SK-N-SH treated with all-trans-retinoic acid at 6 μM for 48 hours (cell line): Measurements from ENCODE around the gene POLR2A.

Experiments used
- ATAC-seq: fragments of 200-7000 bp; cut with Tn5 transposase; 3 replicates; pipeline ENCODE4 v1.9.1; 2020; ENCODE audit warnings: mild to moderate bottlenecking, moderate library complexity
- BACH2 ChIP-seq: fragments of 250-450 bp; sonication (Bioruptor Pico); IDR thresholded peaks from 2 replicates; pipeline ENCODE4 v1.9.0; 2021; ENCODE audit warnings: mild to moderate bottlenecking, borderline replicate concordance
- ESRRG ChIP-seq: fragments of 250-450 bp; sonication (Bioruptor Pico); IDR thresholded peaks from 2 replicates; pipeline ENCODE4 v1.6.1; 2021; ENCODE audit warnings: mild to moderate bottlenecking
- GLIS3 ChIP-seq: fragments of 250-450 bp; sonication (Bioruptor Pico); IDR thresholded peaks from 2 replicates; pipeline ENCODE4 v1.5.0; 2020; ENCODE audit warnings: mild to moderate bottlenecking, moderate library complexity
- OSR1 ChIP-seq: fragments of 250-450 bp; sonication (Bioruptor Pico); IDR thresholded peaks from 2 replicates; pipeline ENCODE4 v1.8.0; 2022; ENCODE audit warnings: moderate library complexity, mild to moderate bottlenecking, inconsistent platforms
- PPARA ChIP-seq: fragments of 250-450 bp; sonication (Bioruptor Pico); IDR thresholded peaks from 2 replicates; pipeline ENCODE4 v1.5.0; 2020; ENCODE audit warnings: mild to moderate bottlenecking, borderline replicate concordance
- RARB ChIP-seq: fragments of 250-450 bp; sonication (Bioruptor Pico); IDR thresholded peaks from 2 replicates; pipeline ENCODE4 v1.8.0; 2021; ENCODE audit warnings: mild to moderate bottlenecking, moderate library complexity
- SNAI2 ChIP-seq: fragments of 250-450 bp; sonication (Bioruptor Pico); IDR thresholded peaks from 2 replicates; pipeline ENCODE4 v1.5.0; 2020; ENCODE audit warnings: mild to moderate bottlenecking, moderate library complexity
- TCF4 ChIP-seq: fragments of 250-450 bp; sonication (Bioruptor Pico); IDR thresholded peaks from 2 replicates; pipeline ENCODE4 v1.8.0; 2021; ENCODE audit warnings: mild to moderate bottlenecking, moderate library complexity, borderline replicate concordance
- TOX ChIP-seq: fragments of 250-450 bp; sonication (Bioruptor Pico); IDR thresholded peaks from 2 replicates; pipeline ENCODE4 v1.8.0; 2021; ENCODE audit warnings: mild to moderate bottlenecking, moderate library complexity, borderline replicate concordance
- ZFP3 ChIP-seq: fragments of 250-450 bp; sonication (Bioruptor Pico); IDR thresholded peaks from 2 replicates; pipeline ENCODE4 v1.5.0; 2020; ENCODE audit warnings: mild to moderate bottlenecking, moderate library complexity
- ZFP30 ChIP-seq: fragments of 450-650 bp; formaldehyde crosslinking; IDR thresholded peaks from 2 replicates; pipeline ENCODE4 v1.5.0; 2022; ENCODE audit warnings: mild to moderate bottlenecking, moderate library complexity
- ZNF565 ChIP-seq: fragments of 450-650 bp; formaldehyde crosslinking; conservative IDR thresholded peaks from 2 replicates; pipeline ENCODE4 v1.5.0; 2020; ENCODE audit warnings: low read depth, mild to moderate bottlenecking, moderate library complexity
- ZNF70 ChIP-seq: fragments of 450-650 bp; formaldehyde crosslinking; IDR thresholded peaks from 2 replicates; pipeline ENCODE4 v1.5.0; 2020; ENCODE audit warnings: mild to moderate bottlenecking, moderate library complexity
- ZNF8 ChIP-seq: fragments of 450-650 bp; formaldehyde crosslinking; IDR thresholded peaks from 2 replicates; pipeline ENCODE4 v1.5.0; 2020; ENCODE audit warnings: mild to moderate bottlenecking, moderate library complexity
- TF ChIP-seq, protein P1 (sequence below): fragments of 250-450 bp; sonication (Bioruptor Pico); IDR thresholded peaks from 2 replicates; pipeline ENCODE4 v1.8.0; 2020; ENCODE audit warnings: mild to moderate bottlenecking, moderate library complexity, borderline replicate concordance
- TF ChIP-seq, protein P2 (sequence below): fragments of 250-450 bp; sonication (Bioruptor Pico); IDR thresholded peaks from 2 replicates; pipeline ENCODE4 v1.5.1; 2020; ENCODE audit warnings: low read depth, mild to moderate bottlenecking, moderate library complexity
- TF ChIP-seq, protein P3 (sequence below): fragments of 250-450 bp; sonication (Bioruptor Pico); IDR thresholded peaks from 2 replicates; pipeline ENCODE4 v1.5.0; 2020; ENCODE audit warnings: mild to moderate bottlenecking, moderate library complexity
- TF ChIP-seq, protein P4 (sequence below): fragments of 250-450 bp; sonication (Bioruptor Pico); IDR thresholded peaks from 2 replicates; pipeline ENCODE4 v1.8.0; 2021; ENCODE audit warnings: low read depth, mild to moderate bottlenecking, moderate library complexity, borderline replicate concordance

The POLR2A gene

DNA sequence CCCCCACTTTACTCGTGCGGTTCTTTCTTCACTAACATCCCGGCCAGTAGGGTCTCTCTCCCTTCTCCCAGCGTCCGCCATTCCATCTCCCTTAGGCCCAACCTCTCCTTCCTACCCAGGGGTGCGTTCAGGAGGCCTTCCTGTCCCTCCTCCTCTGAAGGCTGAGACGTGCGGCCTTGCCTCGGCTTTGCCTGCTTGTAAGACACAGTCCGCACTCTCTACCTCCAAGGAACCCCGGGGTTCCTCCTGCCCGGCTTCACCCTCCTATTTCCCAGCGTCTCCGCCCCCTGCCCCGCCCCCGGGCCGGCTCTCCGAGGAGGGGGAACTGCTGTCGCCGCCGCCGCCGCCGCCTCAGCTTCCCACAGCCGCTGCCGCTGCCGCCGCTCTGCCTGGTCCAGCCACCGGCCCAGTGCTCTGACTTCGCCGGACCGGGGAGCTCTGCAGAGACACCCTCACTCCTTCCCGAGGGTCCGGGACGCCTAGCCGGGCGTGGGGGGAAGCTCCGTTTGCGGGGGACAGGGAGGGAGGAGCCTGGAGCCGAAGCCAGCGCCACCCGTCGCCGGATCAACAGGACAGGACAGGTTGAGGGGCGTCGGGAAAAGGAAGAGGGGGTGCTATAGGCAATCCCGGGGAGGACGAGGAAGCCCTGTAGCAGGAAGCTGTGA lies 46.1 kb upstream of the POLR2A start (continued):
- TF ChIP-seq RARB (CRISPR knock-in tag) = no peak
- no peak for TF ChIP-seq ZNF565 (CRISPR knock-in tag)
- TF ChIP-seq BACH2 (CRISPR knock-in tag) = no peak

DNA sequence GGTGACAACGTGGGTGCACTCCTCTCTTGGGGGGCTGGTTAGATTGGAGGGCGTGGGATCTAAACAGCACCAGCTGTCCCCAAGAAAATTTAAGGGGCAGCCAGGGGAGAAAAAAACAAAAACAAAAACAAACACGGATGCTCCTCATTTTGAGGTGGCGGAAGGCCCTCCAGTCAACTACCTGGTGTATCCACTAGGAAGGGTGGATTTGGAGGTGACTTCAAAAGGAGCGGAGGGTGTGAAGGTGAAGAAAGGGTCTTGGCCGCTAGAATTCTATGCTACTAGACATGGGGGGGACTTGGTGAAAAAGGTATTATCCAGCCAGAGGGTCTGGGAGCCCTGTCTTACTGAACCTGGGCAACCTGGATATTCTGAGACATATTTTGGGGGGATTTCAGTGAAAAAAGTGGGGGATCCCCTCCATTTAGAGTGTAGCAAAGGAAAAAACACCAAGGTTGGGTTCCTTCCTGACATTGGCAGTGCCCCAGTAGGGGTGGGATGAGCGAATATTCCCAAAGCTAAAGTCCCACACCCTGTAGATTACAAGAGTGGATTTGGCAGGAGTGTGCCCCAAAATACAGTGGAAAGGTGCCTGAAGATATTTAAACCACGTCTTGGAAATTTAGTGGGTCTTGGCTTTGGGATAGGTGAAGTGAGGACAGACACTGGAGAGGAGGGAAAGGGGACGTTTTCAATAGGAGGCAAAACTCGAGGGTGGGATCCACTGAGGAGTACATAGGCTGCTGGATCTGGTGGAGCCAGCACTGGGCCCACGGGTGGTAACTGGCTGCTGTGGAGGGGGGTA lies 45.3 kb upstream of the POLR2A start:
- no peak for TF ChIP-seq ZFP30 (CRISPR knock-in tag)
- no peak for TF ChIP-seq PPARA (CRISPR knock-in tag)
- TF ChIP-seq BACH2 (CRISPR knock-in tag) = no peak
- TF ChIP-seq, protein P1, sequence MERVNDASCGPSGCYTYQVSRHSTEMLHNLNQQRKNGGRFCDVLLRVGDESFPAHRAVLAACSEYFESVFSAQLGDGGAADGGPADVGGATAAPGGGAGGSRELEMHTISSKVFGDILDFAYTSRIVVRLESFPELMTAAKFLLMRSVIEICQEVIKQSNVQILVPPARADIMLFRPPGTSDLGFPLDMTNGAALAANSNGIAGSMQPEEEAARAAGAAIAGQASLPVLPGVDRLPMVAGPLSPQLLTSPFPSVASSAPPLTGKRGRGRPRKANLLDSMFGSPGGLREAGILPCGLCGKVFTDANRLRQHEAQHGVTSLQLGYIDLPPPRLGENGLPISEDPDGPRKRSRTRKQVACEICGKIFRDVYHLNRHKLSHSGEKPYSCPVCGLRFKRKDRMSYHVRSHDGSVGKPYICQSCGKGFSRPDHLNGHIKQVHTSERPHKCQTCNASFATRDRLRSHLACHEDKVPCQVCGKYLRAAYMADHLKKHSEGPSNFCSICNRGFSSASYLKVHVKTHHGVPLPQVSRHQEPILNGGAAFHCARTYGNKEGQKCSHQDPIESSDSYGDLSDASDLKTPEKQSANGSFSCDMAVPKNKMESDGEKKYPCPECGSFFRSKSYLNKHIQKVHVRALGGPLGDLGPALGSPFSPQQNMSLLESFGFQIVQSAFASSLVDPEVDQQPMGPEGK = no peak
- TF ChIP-seq, protein P2, sequence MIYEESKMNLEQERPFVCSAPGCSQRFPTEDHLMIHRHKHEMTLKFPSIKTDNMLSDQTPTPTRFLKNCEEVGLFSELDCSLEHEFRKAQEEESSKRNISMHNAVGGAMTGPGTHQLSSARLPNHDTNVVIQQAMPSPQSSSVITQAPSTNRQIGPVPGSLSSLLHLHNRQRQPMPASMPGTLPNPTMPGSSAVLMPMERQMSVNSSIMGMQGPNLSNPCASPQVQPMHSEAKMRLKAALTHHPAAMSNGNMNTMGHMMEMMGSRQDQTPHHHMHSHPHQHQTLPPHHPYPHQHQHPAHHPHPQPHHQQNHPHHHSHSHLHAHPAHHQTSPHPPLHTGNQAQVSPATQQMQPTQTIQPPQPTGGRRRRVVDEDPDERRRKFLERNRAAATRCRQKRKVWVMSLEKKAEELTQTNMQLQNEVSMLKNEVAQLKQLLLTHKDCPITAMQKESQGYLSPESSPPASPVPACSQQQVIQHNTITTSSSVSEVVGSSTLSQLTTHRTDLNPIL = no peak
- TF ChIP-seq RARB (CRISPR knock-in tag) = no peak
- TF ChIP-seq ESRRG (CRISPR knock-in tag) = no peak
- TF ChIP-seq, protein P3, sequence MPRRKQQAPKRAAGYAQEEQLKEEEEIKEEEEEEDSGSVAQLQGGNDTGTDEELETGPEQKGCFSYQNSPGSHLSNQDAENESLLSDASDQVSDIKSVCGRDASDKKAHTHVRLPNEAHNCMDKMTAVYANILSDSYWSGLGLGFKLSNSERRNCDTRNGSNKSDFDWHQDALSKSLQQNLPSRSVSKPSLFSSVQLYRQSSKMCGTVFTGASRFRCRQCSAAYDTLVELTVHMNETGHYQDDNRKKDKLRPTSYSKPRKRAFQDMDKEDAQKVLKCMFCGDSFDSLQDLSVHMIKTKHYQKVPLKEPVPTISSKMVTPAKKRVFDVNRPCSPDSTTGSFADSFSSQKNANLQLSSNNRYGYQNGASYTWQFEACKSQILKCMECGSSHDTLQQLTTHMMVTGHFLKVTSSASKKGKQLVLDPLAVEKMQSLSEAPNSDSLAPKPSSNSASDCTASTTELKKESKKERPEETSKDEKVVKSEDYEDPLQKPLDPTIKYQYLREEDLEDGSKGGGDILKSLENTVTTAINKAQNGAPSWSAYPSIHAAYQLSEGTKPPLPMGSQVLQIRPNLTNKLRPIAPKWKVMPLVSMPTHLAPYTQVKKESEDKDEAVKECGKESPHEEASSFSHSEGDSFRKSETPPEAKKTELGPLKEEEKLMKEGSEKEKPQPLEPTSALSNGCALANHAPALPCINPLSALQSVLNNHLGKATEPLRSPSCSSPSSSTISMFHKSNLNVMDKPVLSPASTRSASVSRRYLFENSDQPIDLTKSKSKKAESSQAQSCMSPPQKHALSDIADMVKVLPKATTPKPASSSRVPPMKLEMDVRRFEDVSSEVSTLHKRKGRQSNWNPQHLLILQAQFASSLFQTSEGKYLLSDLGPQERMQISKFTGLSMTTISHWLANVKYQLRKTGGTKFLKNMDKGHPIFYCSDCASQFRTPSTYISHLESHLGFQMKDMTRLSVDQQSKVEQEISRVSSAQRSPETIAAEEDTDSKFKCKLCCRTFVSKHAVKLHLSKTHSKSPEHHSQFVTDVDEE (CRISPR knock-in tag) = no peak
- TF ChIP-seq OSR1 (CRISPR knock-in tag) = no peak
- TF ChIP-seq, protein P4, sequence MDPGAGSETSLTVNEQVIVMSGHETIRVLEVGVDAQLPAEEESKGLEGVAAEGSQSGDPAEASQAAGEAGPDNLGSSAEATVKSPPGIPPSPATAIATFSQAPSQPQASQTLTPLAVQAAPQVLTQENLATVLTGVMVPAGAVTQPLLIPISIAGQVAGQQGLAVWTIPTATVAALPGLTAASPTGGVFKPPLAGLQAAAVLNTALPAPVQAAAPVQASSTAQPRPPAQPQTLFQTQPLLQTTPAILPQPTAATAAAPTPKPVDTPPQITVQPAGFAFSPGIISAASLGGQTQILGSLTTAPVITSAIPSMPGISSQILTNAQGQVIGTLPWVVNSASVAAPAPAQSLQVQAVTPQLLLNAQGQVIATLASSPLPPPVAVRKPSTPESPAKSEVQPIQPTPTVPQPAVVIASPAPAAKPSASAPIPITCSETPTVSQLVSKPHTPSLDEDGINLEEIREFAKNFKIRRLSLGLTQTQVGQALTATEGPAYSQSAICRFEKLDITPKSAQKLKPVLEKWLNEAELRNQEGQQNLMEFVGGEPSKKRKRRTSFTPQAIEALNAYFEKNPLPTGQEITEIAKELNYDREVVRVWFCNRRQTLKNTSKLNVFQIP (CRISPR knock-in tag) = no peak
- no peak for TF ChIP-seq TCF4 (CRISPR knock-in tag)
- TF ChIP-seq GLIS3 (CRISPR knock-in tag) = no peak
- no peak for TF ChIP-seq ZFP3 (CRISPR knock-in tag)
- no peak for TF ChIP-seq ZNF8 (CRISPR knock-in tag)
- no peak for TF ChIP-seq SNAI2 (CRISPR knock-in tag)
- no peak for TF ChIP-seq TOX (CRISPR knock-in tag)
- no peak for TF ChIP-seq ZNF565 (CRISPR knock-in tag)
- no peak for ATAC-seq

DNA sequence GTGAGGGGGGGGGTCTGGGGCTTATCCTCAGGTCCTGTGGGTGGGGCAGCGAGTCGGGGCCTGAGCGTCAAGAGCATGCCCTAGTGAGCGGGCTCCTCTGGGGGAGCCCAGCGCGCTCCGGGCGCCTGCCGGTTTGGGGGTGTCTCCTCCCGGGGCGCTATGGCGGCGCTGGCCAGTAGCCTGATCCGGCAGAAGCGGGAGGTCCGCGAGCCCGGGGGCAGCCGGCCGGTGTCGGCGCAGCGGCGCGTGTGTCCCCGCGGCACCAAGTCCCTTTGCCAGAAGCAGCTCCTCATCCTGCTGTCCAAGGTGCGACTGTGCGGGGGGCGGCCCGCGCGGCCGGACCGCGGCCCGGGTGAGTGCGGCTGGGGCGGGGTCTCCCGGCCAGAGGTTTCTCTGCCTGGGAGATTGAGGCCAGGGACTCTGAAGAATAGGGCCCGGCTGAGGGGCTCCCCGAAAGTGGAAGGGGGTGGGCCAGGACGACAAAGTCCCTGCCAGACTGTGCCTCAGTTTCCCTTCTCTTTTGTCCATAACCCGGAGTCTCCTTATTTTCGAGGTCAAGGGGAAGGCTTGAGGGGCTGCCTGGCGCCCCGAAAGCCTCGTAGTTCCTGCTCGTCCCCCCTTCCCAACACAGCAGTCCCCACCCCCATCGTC lies 44.6 kb upstream of the POLR2A start, which contains the start of gene FGF11:
Gene FGF11, plus strand, starts transcription at position 51 of the 651 bp plus-strand sequence. Its CDS starts 109 bp downstream, at position 160.
- no peak; the same call in 2 of the 3 replicates for ATAC-seq
- TF ChIP-seq, protein P2 = no peak
- no peak for TF ChIP-seq ZNF8 (CRISPR knock-in tag)
- TF ChIP-seq ZNF70 (CRISPR knock-in tag) = no peak
- TF ChIP-seq TOX (CRISPR knock-in tag) = no peak
- TF ChIP-seq SNAI2 (CRISPR knock-in tag) = no peak
- no peak for TF ChIP-seq BACH2 (CRISPR knock-in tag)
